Esophagus squamous epithelium (tissue), 5 donors: ENCODE data around the gene CADM4. TPM values are rescaled to one million over a fixed set of nuclear protein-coding genes. Genes with fewer than 3 reads are reported as not detected.
"Not testable (repeated sequence)": the region's sequence is repeated elsewhere in the genome, so short reads cannot be mapped to it uniquely, and the experiment has no call there.

Experiments
- DNase-seq: peaks from one replicate; lab custom pipeline; 2025; lab: John Stamatoyannopoulos, UW
- H3K27ac ChIP-seq, 4 donors: fragments of 200-600 bp; sonication (generic); one replicate each; pipeline ENCODE4 v1.5.1; 2016 to 2019; ENCODE audit warnings: mild to moderate bottlenecking in 1 of 4
- H3K27me3 ChIP-seq, 4 donors: fragments of 200-600 bp; sonication (generic); 1 replicate in 3 of 4; 2 replicates in 1 of 4; pipeline versions ENCODE4 v1.5.1 to v1.6.0; 2017 to 2021; ENCODE audit warnings: antibody characterized with exemption in 1 of 4
- H3K36me3 ChIP-seq, 3 donors: fragments of 200-600 bp; sonication (generic); one replicate each; pipeline ENCODE4 v1.5.1; 2016 to 2019
- H3K4me1 ChIP-seq, 3 donors: fragments of 200-600 bp; sonication (generic); one replicate each; pipeline ENCODE4 v1.5.1; 2017 to 2019
- H3K4me3 ChIP-seq, 4 donors: fragments of 200-600 bp; sonication (generic); 1 replicate in 3 of 4; 2 replicates in 1 of 4; pipeline ENCODE4 v1.5.1; 2016 to 2019; ENCODE audit warnings: mild to moderate bottlenecking in 2 of 4, moderate library complexity in 1 of 4
- H3K9me3 ChIP-seq, 3 donors: fragments of 200-600 bp; sonication (generic); one replicate each; pipeline ENCODE4 v1.5.1; 2016 to 2019
- CTCF ChIP-seq, 6 experiments: fragments of 450-650 bp in 4 of 6; fragments of 200-600 bp in 2 of 6; sonication (generic) in 2 of 6; IDR thresholded peaks; one replicate each; pipeline ENCODE4 v1.5.1; 2016 to 2019; ENCODE audit warnings: antibody characterized with exemption in 6 of 6, mild to moderate bottlenecking in 4 of 6, moderate library complexity in 4 of 6
- POLR2A ChIP-seq, 4 donors: fragments of 450-650 bp; IDR thresholded peaks; one replicate each; pipeline ENCODE4 v1.6.1; 2017; ENCODE audit warnings: antibody characterized with exemption in 4 of 4, mild to moderate bottlenecking in 4 of 4, moderate library complexity in 3 of 4
- WGBS, 2 donors: methylation state at CpG; one replicate each; pipeline ENCODE4 v1.1.5; 2018; 5-methylcytosine and 5-hydroxymethylcytosine counted together
- intact Hi-C: fragments of 100-400 bp; cut with DNase I; formaldehyde crosslinking; loops from one replicate; pipeline ENCODE4 v1.15.0; 2022
- total RNA-seq, 4 donors: library from RNA; depleted of rRNA; stranded (reverse); fragments of >200 nt; gene quantifications; one replicate each; pipeline ENCODE4 v1.1.0, GENCODE V29; 2016
- donor health status: DM: yes; HTN: yes; CAD: no.

The CADM4 gene
- total RNA-seq, 4 donors from 2014 or later, result 8.8 to 22.8 (median 10.5) TPM

GRCh38 chr19:43683905-43684304, 44.3 kb upstream of the CADM4 start:
- Histone ChIP-seq H3K36me3 (no peaks in the 10 kb centered on the region), H3K27me3 (no peaks in the 10 kb centered on the region), H3K9me3 (no peaks in the 10 kb centered on the region), H3K4me1 (no peaks in the 10 kb centered on the region), H3K27ac (no peak overlapping the region), H3K4me3 (no peak overlapping the region)
- no peak for DNase-seq
- no peak for TF ChIP-seq POLR2A (IDR thresholded peaks at IDR 0.05)
- TF ChIP-seq CTCF (IDR thresholded peaks at IDR 0.05), result no peak
- intact Hi-C loops, result no loop called here
- WGBS, 2 donors, result 77 to 100% methylated on average over 1 to 2 of the region's 2 CpGs

GRCh38 chr19:43682824-43683661, 43.4 kb upstream of the CADM4 start:
- H3K9me3 ChIP-seq, result no peaks in the 10 kb centered on the region
- H3K4me1 ChIP-seq, result no peaks in the 10 kb centered on the region
- no peak overlapping the region for H3K27ac ChIP-seq
- TF ChIP-seq CTCF (IDR thresholded peaks at IDR 0.05), result no peak
- no peak for TF ChIP-seq POLR2A (IDR thresholded peaks at IDR 0.05)
- no peak overlapping the region for H3K4me3 ChIP-seq
- intact Hi-C loops, result no loop called here
- no peaks in the 10 kb centered on the region for H3K27me3 ChIP-seq
- H3K36me3 ChIP-seq, result no peaks in the 10 kb centered on the region
- 61 to 66% methylated on average over 9 to 10 of the region's 11 CpGs for whole genome bisulfite sequencing, 2 donors
- no peak for DNase-seq

DNA sequence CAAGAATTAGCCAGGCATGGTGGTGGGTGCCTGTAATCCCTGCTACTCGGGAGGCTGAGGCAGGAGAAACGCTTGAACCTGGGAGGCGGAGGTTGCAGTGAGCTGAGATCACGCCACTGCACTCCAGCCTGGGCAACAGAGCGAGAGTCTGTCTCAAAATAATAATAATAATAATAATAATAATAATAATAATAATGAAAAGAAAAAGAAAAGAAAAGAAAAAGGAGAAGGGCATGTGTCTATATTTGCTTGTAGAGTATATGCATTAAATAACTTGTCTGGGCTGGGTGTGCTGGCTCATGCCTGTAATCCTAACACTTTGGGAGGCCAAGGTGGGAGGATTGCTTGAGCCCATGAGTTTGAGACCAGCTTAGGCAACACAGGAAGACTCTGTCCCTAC, 42.6 kb upstream of the CADM4 start:
- H3K27me3 ChIP-seq, H3K9me3 ChIP-seq, DNase-seq, intact Hi-C loops, H3K27ac ChIP-seq, H3K36me3 ChIP-seq, H3K4me1 ChIP-seq, H3K4me3 ChIP-seq: not testable (repeated sequence)
- WGBS, 2 donors, result 89 to 91% methylated on average over 5 of the region's 5 CpGs

DNA sequence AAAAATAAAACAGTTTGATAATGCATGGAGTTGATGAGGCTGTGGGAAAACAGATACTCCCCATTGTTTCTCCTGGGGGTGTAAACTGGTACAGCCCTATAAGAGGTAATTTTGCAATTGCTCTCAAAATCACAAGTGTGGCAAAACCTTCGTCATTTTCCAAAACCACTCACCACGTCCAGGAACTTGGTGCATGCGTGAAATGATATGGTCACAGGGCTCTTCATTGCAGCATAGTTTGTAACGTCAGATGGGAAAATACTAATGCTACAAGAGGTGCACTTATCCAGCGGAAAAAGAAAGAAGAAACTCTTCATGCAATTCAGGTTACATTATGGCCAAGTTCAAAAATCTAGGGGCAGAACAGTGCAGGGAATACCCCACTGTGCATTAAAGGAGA, 42.2 kb upstream of the CADM4 start:
- 70 to 72% methylated on average over 5 of the region's 5 CpGs for WGBS, 2 donors
- Histone ChIP-seq H3K36me3 (no peaks in the 10 kb centered on the region), H3K9me3 (no peaks in the 10 kb centered on the region), H3K4me1 (no peaks in the 10 kb centered on the region), H3K27me3 (no peaks in the 10 kb centered on the region), H3K4me3 (no peak overlapping the region), H3K27ac (no peak overlapping the region)
- TF ChIP-seq POLR2A (IDR thresholded peaks at IDR 0.05) (no peak), CTCF (IDR thresholded peaks at IDR 0.05) (no peak)
- DNase-seq, result no peak
- intact Hi-C loops, result no loop called here

GRCh38 chr19:43678512-43679261, 39.0 kb upstream of the CADM4 start:
- intact Hi-C loops, result loop anchor here (10.0 kb wide), 1 partner anchor 106 kb away; the partner anchor contains the start of gene KCNN4
- TF ChIP-seq CTCF (IDR thresholded peaks at IDR 0.05) (no peak), POLR2A (IDR thresholded peaks at IDR 0.05) (no peak)

More at GRCh38 chr19:43678512-43679261, 39.0 kb upstream of the CADM4 start:
- Histone ChIP-seq H3K27me3 (no peaks in the 10 kb centered on the region), H3K9me3 (no peaks in the 10 kb centered on the region), H3K27ac (no peak overlapping the region), H3K4me3 (no peak overlapping the region), H3K4me1 (peaks cover 0 to 14% (median 7%) of the 10 kb centered on the region in 3 donors), H3K36me3 (no peaks in the 10 kb centered on the region)
- WGBS, 2 donors, result 74 to 90% methylated on average over 10 to 11 of the region's 11 CpGs
- DNase-seq, result no peak
